ENCODE data around the gene SASH3.

Gene SASH3

GRCh38 chrX:129779747-129780146 lies at the start of gene SASH3:
Gene SASH3, plus strand, starts transcription at chrX:129779949. Its CDS starts 149 bp downstream, at chrX:129780098.
- DNase-seq (ENCODE audit: low read depth, low spot score), result no peak
- TF ChIP-seq CTCF (IDR thresholded peaks at IDR 0.05; ENCODE audit: low read depth, low read length), result no peak
- in situ Hi-C loops (cut with HindIII; ENCODE audit: low sequenced_read_pairs), result no loop called here
- no peak within 1 kb of the TSS for H3K4me3 ChIP-seq (ENCODE audit: low read depth, low read length)

GRCh38 chrX:129731228-129731627 lies 48.5 kb upstream of the SASH3 start:
- no peak for DNase-seq (ENCODE audit: low read depth, low spot score)
- TF ChIP-seq CTCF (IDR thresholded peaks at IDR 0.05; ENCODE audit: low read depth, low read length), result no peak
- no peak overlapping the region for H3K4me3 ChIP-seq (ENCODE audit: low read depth, low read length)
- in situ Hi-C loops (cut with HindIII; ENCODE audit: low sequenced_read_pairs), result no loop called here

GRCh38 chrX:129732857-129733256 lies 46.9 kb upstream of the SASH3 start:
- in situ Hi-C loops (cut with HindIII; ENCODE audit: low sequenced_read_pairs), result no loop called here
- no peak for TF ChIP-seq CTCF (IDR thresholded peaks at IDR 0.05; ENCODE audit: low read depth, low read length)
- no peak overlapping the region for H3K4me3 ChIP-seq (ENCODE audit: low read depth, low read length)
- no peak for DNase-seq (ENCODE audit: low read depth, low spot score)

GRCh38 chrX:129733335-129733734 lies 46.4 kb upstream of the SASH3 start:
- H3K4me3 ChIP-seq (ENCODE audit: low read depth, low read length), result no peak overlapping the region
- in situ Hi-C loops (cut with HindIII; ENCODE audit: low sequenced_read_pairs), result no loop called here
- DNase-seq (ENCODE audit: low read depth, low spot score), result no peak
- no peak for TF ChIP-seq CTCF (IDR thresholded peaks at IDR 0.05; ENCODE audit: low read depth, low read length)

GRCh38 chrX:129736491-129736890 lies 43.3 kb upstream of the SASH3 start:
- no peak for TF ChIP-seq CTCF (IDR thresholded peaks at IDR 0.05; ENCODE audit: low read depth, low read length)
- no peak overlapping the region for H3K4me3 ChIP-seq (ENCODE audit: low read depth, low read length)
- in situ Hi-C loops (cut with HindIII; ENCODE audit: low sequenced_read_pairs), result no loop called here
- DNase-seq (ENCODE audit: low read depth, low spot score), result no peak

- in situ Hi-C loops (cut with HindIII; ENCODE audit: low sequenced_read_pairs), result no loop called here
- no peak overlapping the region for H3K4me3 ChIP-seq (ENCODE audit: low read depth, low read length)
- peak; percentile 26 for DNase-seq (ENCODE audit: low read depth, low spot score)
- no peak for TF ChIP-seq CTCF (IDR thresholded peaks at IDR 0.05; ENCODE audit: low read depth, low read length)
Measured at GRCh38 chrX:129737916-129738315, 41.8 kb upstream of the SASH3 start.
